Endothelial cell of umbilical vein (primary cell): ENCODE data around the gene GFOD1.

Source experiments
- CTCF ChIP-seq, 2 donors: IDR thresholded peaks; 1 replicate in 1 of 2; 2 replicates in 1 of 2; pipeline ENCODE4 v1.5.1; 2011; ENCODE audit warnings: low read length in 2 of 2, mild to moderate bottlenecking in 2 of 2, moderate library complexity in 2 of 2, control low read depth in 1 of 2, inconsistent platforms in 1 of 2, low read depth in 1 of 2; ENCODE audit not compliant: insufficient read depth in 1 of 2; ENCODE audit errors: extremely low read depth in 1 of 2
- FOS ChIP-seq: IDR thresholded peaks from 2 replicates; pipeline ENCODE4 v1.6.1; 2011; ENCODE audit warnings: mild to moderate bottlenecking, low read length, moderate library complexity, borderline replicate concordance; ENCODE audit not compliant: insufficient read depth
- JUN ChIP-seq: IDR thresholded peaks from 2 replicates; pipeline ENCODE4 v1.6.1; 2011; ENCODE audit warnings: borderline replicate concordance, low read depth; ENCODE audit not compliant: insufficient read length, insufficient read depth
- MAX ChIP-seq: IDR thresholded peaks from 2 replicates; pipeline ENCODE4 v1.6.1; 2011; ENCODE audit not compliant: insufficient read depth, insufficient read length
- MYC ChIP-seq: IDR thresholded peaks from one replicate; pipeline ENCODE4 v1.6.1; 2011; ENCODE audit warnings: mild to moderate bottlenecking, low read depth, low read length
- POLR2AphosphoS5 ChIP-seq: IDR thresholded peaks from 2 replicates; pipeline ENCODE4 v1.6.1; 2012; ENCODE audit warnings: low read depth, mild to moderate bottlenecking, control low read depth, low read length, moderate library complexity; ENCODE audit not compliant: insufficient read depth

GRCh38 chr6:13342414-13343019, 144.9 kb downstream of the GFOD1 start:
- TF ChIP-seq MAX (no peak), CTCF (IDR thresholded peaks at IDR 0.05; ENCODE audit: extremely low read depth in 1 of 2, insufficient read depth in 1 of 2, low read depth in 1 of 2, low read length in 2 of 2) (no peak), JUN (no peak), POLR2AphosphoS5 (no peak), MYC (no peak), FOS (no peak)
